ENCODE measurements around the gene FOXM1.
A peak's percentile ranks its signal among the peaks of the same experiment; 100 is the strongest.

Gene FOXM1

DNA sequence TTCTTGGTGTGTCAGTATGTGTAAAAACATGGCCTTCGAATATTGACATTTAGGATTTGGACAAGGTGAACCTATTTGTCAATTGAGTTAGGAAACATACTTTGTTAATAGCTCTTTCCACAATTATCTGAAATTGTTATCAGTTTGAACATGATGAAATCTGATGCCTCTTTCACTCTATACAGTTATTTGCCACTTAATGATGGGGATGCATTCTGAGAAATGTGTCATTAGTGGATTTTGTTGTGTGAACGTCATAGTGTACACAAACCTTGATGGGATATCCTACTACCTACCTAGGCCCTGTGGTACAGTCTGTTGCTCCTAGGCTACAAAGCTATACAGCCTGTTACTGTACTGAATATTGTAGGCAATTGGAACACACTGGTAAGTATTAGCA is 18.5 kb upstream of the FOXM1 start:
- H3K9me3 ChIP-seq (ENCODE audit: control insufficient read depth, low read length), result no peaks in the 10 kb centered on the region
- no peaks in the 10 kb centered on the region for H3K36me3 ChIP-seq (ENCODE audit: control insufficient read depth, insufficient read depth, low read length)
- no peak overlapping the region for H3K4me3 ChIP-seq (ENCODE audit: low read length)
- no peak overlapping the region for H3K9ac ChIP-seq (ENCODE audit: low read length)
- H3K27me3 ChIP-seq (ENCODE audit: control insufficient read depth, insufficient read depth, low read length), result no peaks in the 10 kb centered on the region
- H3K4me1 ChIP-seq (ENCODE audit: control insufficient read depth, insufficient read depth, low read length), result no peaks in the 10 kb centered on the region

DNA sequence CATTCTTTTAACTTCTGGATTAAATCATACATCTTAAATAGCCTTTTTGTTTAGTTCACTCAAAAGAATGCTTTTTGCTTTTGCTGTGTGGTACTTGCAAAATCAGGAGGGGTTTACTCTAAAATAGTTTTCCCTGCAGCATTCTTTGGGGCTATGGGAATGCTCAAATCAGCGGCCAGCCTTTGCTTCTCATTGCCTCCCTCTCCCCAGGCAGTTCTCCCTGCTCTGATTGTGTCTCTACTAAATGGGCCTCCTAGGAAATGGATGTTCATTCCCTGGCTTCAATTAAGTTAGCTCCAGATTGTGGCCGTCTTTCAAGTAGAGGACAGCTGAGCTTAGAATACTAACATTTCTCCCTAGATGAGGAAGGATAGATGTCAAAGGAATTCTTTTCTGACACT is 18.1 kb upstream of the FOXM1 start:
- Histone ChIP-seq H3K27me3 (ENCODE audit: control insufficient read depth, insufficient read depth, low read length) (no peaks in the 10 kb centered on the region), H3K4me3 (ENCODE audit: low read length) (no peak overlapping the region), H3K4me1 (ENCODE audit: control insufficient read depth, insufficient read depth, low read length) (peaks cover 4% of the 10 kb centered on the region), H3K36me3 (ENCODE audit: control insufficient read depth, insufficient read depth, low read length) (no peaks in the 10 kb centered on the region), H3K9ac (ENCODE audit: low read length) (no peak overlapping the region), H3K9me3 (ENCODE audit: control insufficient read depth, low read length) (no peaks in the 10 kb centered on the region)

DNA sequence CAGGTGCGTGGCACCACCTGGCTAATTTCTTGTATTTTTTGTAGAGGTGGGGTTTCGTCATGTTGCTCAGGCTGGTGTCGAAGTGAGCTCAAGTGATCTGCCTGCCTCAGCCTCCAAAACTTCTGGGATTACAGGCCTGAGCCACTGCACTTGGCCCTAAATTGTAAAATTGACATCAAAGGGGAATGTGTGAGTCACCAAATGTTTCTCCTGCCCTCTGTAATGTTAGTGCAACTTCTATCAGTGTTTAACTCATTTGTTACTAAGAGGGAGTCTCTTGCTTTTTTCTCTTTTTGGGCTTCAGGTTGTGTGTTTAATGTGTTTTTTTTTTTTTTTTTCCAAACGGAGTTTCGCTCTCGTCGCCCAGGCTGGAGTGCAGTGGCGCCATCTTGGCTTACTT is 16.0 kb upstream of the FOXM1 start:
- Histone ChIP-seq H3K9ac (ENCODE audit: low read length) (no peak overlapping the region), H3K4me1 (ENCODE audit: control insufficient read depth, insufficient read depth, low read length) (peaks cover 5% of the 10 kb centered on the region), H3K9me3 (ENCODE audit: control insufficient read depth, low read length) (no peaks in the 10 kb centered on the region), H3K4me3 (ENCODE audit: low read length) (no peak overlapping the region), H3K27me3 (ENCODE audit: control insufficient read depth, insufficient read depth, low read length) (no peaks in the 10 kb centered on the region), H3K36me3 (ENCODE audit: control insufficient read depth, insufficient read depth, low read length) (no peaks in the 10 kb centered on the region)

DNA sequence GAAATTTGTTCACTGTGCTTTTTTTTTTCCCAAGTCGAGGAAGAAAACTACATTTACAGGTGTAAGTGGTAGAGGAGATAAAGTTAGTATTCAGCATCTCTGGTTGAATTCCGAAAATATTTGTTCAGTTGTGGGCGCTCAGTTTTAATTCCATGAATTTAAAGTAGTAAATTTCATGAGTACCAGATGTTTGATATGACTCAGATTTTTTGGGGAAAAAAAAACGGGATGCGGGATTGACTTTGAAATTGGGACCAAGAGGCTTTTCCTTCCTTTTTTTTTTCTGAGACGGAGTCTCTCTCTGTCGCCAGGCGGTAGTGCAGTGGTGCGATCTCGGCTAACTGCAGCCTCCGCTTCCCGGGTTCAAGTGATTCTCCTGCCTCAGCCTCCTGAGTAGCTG is 15.3 kb upstream of the FOXM1 start:
- no peaks in the 10 kb centered on the region for H3K27me3 ChIP-seq (ENCODE audit: control insufficient read depth, insufficient read depth, low read length)
- H3K4me3 ChIP-seq (ENCODE audit: low read length), result no peak overlapping the region
- H3K36me3 ChIP-seq (ENCODE audit: control insufficient read depth, insufficient read depth, low read length), result no peaks in the 10 kb centered on the region
- H3K9me3 ChIP-seq (ENCODE audit: control insufficient read depth, low read length), result no peaks in the 10 kb centered on the region
- H3K4me1 ChIP-seq (ENCODE audit: control insufficient read depth, insufficient read depth, low read length), result peaks cover 5% of the 10 kb centered on the region
- H3K9ac ChIP-seq (ENCODE audit: low read length), result no peak overlapping the region

DNA sequence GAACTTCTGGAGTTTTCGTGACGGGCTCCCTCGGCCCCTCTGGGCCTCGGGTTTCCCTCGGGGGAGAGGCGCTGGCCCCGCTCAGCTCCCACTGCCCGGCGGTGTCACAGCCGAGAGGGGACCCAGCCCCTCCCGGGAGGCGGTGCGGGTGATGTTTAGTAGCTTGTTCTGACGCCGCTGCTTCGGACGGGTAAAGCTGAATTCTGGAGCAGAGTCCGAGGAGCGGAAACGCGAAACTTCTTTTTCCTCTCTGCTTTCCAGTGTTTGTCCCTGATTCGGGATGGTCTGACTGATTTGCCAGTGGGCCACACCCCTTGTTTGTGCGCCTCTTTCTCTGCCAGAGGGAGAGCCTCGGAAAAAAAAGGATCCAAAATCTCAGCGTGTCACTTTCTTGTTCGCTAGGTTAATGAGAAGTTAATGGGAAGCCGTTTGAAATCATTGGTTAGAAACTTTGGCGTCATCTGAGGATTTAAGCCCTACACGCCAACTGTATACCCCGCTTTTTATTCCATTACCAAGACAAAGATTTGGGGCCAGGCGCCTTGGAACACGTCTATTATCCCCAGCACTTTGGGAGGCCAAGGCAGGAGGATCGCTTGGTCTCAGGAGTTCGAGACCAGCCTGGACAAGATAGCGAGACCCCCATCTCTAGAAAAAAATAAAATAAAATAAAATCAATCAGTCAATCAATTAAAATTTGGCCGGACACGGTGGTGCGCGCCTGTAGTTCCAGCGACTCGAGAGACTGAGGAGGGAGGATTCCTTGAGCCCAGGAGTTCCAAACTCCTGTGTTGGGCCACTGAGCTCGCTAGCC is 14.5 kb upstream of the FOXM1 start:
- H3K4me3 ChIP-seq (ENCODE audit: low read length), result peak overlapping the region; percentile 84
- no peaks in the 10 kb centered on the region for H3K27me3 ChIP-seq (ENCODE audit: control insufficient read depth, insufficient read depth, low read length)
- no peaks in the 10 kb centered on the region for H3K36me3 ChIP-seq (ENCODE audit: control insufficient read depth, insufficient read depth, low read length)
- H3K9ac ChIP-seq (ENCODE audit: low read length), result peak overlapping the region; percentile 92
- H3K4me1 ChIP-seq (ENCODE audit: control insufficient read depth, insufficient read depth, low read length), result peaks cover 5% of the 10 kb centered on the region
- no peaks in the 10 kb centered on the region for H3K9me3 ChIP-seq (ENCODE audit: control insufficient read depth, low read length)

DNA sequence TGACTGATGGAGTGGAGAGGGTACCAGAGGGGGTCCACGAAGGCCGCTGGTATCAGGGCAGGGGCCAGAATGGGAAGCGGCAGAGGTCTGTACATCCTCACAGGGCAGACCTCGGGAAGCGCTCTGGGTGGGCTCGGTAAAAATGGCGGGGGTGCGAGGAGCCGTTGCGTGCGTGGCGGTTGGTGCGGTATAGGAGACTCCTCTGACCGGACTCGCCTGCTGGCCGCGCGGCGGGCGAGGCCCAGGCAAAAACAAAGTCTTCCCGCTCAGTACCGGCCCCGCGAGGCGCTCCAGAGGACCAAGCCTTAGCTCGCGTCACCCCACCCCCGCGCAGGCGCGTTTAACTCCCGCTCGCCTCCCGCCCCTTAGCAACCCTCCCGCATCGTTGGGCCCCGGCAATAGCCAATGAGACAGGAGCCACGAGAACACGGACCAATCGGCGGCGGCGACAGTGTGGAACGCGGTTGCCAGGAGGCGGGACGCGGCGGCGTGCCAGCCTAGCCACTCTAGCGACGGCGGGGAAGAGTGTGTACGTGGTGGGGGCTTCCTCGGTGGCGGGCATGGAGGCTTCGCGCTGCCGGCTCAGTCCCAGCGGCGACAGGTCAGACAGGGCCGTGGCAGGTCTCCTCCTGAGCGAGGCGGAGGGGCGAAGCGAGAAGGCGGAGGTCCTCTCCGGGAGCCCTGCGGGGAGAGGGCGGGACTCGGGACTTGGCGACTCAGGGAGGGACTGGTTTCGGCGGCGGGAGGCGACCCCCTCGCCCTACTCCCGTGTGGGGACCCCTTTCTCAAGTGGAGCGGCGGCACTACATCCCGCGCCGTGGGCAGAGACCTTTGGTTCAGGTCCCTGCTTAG is 13.6 kb upstream of the FOXM1 start, which contains the start of gene TULP3:
TULP3 (plus strand) TSS at position 504 of the 852 bp plus-strand sequence; CDS start at position 561, 57 bp downstream.
- Histone ChIP-seq H3K4me3 (ENCODE audit: low read length) (peak within 1 kb of the TSS; percentile 84), H3K9me3 (ENCODE audit: control insufficient read depth, low read length) (no peaks in the 10 kb centered on the region), H3K27me3 (ENCODE audit: control insufficient read depth, insufficient read depth, low read length) (no peaks in the 10 kb centered on the region), H3K9ac (ENCODE audit: low read length) (peak within 1 kb of the TSS; percentile 92), H3K4me1 (ENCODE audit: control insufficient read depth, insufficient read depth, low read length) (peaks cover 5% of the 10 kb centered on the region), H3K36me3 (ENCODE audit: control insufficient read depth, insufficient read depth, low read length) (no peaks in the 10 kb centered on the region)

DNA sequence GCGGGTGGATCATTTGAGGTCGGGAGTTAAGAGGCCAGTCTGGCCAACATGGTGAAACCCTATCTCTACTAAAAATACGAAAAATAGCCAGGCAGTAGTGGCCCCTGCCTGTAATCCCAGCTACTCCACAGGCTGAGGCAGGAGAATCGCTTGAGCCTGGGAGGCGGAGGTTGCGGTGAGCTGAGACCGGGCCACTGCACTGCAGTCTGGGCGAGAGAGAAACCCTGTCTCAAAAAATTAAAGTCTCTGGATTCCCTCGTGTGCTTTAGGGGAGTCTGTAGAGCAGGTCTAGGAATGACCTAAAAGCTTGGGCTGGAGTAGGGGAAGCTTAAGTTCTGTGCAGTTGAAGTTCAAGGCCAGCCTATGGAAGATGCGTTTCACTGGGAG is 13.0 kb upstream of the FOXM1 start:
- no peaks in the 10 kb centered on the region for H3K9me3 ChIP-seq (ENCODE audit: control insufficient read depth, low read length)
- peaks cover 5% of the 10 kb centered on the region for H3K4me1 ChIP-seq (ENCODE audit: control insufficient read depth, insufficient read depth, low read length)
- peak overlapping the region; percentile 68 for H3K9ac ChIP-seq (ENCODE audit: low read length)
- no peaks in the 10 kb centered on the region for H3K27me3 ChIP-seq (ENCODE audit: control insufficient read depth, insufficient read depth, low read length)
- no peaks in the 10 kb centered on the region for H3K36me3 ChIP-seq (ENCODE audit: control insufficient read depth, insufficient read depth, low read length)
- peak overlapping the region; percentile 84 for H3K4me3 ChIP-seq (ENCODE audit: low read length)

DNA sequence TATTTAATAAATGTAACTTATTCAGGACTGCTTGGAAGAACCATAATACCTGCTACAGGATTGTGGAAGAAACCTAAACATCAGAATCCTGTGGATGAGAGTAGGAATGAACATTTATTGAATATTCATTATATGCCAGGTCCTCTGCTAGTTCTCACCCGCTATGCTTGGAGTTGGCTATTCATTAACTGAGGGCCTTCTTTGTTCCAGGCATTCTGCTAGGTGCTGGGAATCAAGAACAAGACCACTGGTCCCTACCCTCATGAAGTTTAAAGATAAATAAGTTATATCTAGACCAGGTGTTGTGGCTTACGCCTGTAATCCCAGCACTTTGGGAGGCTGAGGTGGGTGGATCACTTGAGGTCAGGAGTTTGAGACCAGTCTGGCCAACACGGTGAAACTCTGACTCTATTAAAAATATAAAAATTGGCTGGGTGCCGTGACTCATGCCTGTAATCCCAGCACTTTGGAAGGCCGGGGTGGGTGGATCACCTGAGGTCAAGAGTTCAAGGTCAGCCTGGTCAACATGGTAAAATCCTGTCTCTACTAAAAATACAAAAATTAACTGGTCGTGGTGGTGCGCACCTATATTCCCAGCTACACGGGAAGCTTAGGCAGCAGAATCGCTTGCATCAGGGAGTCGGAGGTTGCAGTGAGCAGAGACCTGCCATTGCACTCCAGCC is 9.9 kb upstream of the FOXM1 start:
- H3K27me3 ChIP-seq (ENCODE audit: control insufficient read depth, insufficient read depth, low read length), result no peaks in the 10 kb centered on the region
- H3K4me1 ChIP-seq (ENCODE audit: control insufficient read depth, insufficient read depth, low read length), result peaks cover 5% of the 10 kb centered on the region
- no peaks in the 10 kb centered on the region for H3K36me3 ChIP-seq (ENCODE audit: control insufficient read depth, insufficient read depth, low read length)
- no peaks in the 10 kb centered on the region for H3K9me3 ChIP-seq (ENCODE audit: control insufficient read depth, low read length)
- H3K4me3 ChIP-seq (ENCODE audit: low read length), result no peak overlapping the region
- no peak overlapping the region for H3K9ac ChIP-seq (ENCODE audit: low read length)

DNA sequence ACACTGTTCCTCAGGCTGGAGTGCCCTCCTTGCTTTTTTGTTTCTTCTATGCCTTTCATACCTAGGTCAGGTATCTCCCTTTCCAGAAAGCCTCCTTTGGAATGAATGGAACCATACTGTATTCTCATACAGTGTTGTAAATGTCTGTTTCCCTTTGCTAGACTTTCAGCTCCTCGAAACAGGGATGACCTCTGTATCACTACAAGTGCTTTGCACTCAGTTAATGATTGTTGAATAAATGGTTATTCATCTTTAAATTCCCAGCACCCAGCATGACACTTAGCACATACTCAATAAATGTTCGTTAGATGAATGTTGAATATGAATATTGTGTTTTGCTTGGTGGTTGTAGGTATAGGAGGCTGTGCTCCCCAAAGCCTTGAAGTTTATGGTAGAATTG is 7.8 kb upstream of the FOXM1 start:
- no peaks in the 10 kb centered on the region for H3K4me1 ChIP-seq (ENCODE audit: control insufficient read depth, insufficient read depth, low read length)
- H3K36me3 ChIP-seq (ENCODE audit: control insufficient read depth, insufficient read depth, low read length), result no peaks in the 10 kb centered on the region
- no peaks in the 10 kb centered on the region for H3K27me3 ChIP-seq (ENCODE audit: control insufficient read depth, insufficient read depth, low read length)
- H3K9me3 ChIP-seq (ENCODE audit: control insufficient read depth, low read length), result no peaks in the 10 kb centered on the region
- no peak overlapping the region for H3K9ac ChIP-seq (ENCODE audit: low read length)
- no peak overlapping the region for H3K4me3 ChIP-seq (ENCODE audit: low read length)

DNA sequence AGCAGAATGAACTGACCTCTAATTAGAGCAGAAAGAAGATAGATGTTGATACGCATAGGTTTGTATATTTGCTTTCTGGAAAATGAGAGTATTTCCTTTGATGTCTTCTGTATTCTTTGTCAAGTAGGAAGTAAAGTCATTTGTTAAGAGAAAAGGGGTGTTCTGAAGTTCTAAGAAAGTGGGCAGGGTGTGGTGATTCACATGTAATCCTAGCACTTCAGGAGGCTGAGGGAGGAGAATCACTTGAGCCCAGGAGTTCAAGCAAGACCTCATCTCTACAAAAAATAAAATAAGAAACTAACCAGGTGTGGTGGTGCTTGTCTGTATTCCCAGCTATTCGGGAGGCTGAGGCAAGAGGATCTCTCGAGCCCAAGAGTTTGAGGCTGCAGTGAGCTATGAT is 2.9 kb upstream of the FOXM1 start:
- H3K9ac ChIP-seq (ENCODE audit: low read length), result no peak overlapping the region
- no peak overlapping the region for H3K4me3 ChIP-seq (ENCODE audit: low read length)
- H3K36me3 ChIP-seq (ENCODE audit: control insufficient read depth, insufficient read depth, low read length), result no peaks in the 10 kb centered on the region
- H3K4me1 ChIP-seq (ENCODE audit: control insufficient read depth, insufficient read depth, low read length), result peaks cover 19% of the 10 kb centered on the region
- H3K27me3 ChIP-seq (ENCODE audit: control insufficient read depth, insufficient read depth, low read length), result no peaks in the 10 kb centered on the region
- no peaks in the 10 kb centered on the region for H3K9me3 ChIP-seq (ENCODE audit: control insufficient read depth, low read length)

DNA sequence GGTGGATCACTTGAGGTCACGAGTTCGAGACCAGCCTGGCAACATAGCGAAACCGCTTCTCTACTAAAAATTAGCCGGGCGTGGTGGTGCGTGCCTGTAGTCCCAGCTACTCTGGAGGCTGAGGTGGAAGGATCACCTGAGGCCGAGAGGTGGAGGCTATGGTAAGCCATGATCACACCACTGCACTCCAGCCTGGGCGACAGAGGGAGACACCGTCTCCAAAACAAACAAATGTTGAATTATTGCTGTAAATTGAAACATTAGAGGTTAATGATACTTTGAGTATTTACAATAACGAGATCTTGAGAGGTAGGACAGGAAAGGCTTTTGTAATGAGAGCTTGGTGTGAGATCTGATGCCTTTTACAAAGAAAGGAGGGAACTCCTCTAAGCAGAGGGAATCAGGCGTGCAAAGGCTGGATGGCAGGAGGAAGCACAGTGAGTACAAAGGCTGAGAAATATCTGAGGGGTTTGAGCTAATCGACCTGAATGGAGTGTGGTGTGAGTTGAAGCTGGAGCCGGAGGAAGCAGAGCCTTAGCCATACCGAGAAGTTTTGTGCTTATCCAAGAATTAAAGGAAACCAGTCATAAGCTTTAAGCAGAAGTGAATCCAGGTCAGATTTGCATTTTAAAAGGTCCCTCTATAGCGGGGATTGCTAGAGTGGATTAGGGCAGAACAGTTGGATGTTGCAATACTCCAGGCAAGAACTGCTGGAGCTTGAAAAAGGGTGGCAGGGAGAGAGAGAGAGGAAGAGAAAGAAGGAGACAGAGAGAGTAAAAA is 1.2 kb upstream of the FOXM1 start:
- no peaks in the 10 kb centered on the region for H3K36me3 ChIP-seq (ENCODE audit: control insufficient read depth, insufficient read depth, low read length)
- H3K9me3 ChIP-seq (ENCODE audit: control insufficient read depth, low read length), result no peaks in the 10 kb centered on the region
- no peaks in the 10 kb centered on the region for H3K27me3 ChIP-seq (ENCODE audit: control insufficient read depth, insufficient read depth, low read length)
- H3K4me3 ChIP-seq (ENCODE audit: low read length), result peak overlapping the region; percentile 93
- peaks cover 19% of the 10 kb centered on the region for H3K4me1 ChIP-seq (ENCODE audit: control insufficient read depth, insufficient read depth, low read length)
- H3K9ac ChIP-seq (ENCODE audit: low read length), result peak overlapping the region; percentile 95
